ENCODE data around the gene VOPP1. TPM values are rescaled to one million over a fixed set of nuclear protein-coding genes. Genes with fewer than 3 reads are reported as not detected.
A peak's percentile ranks its signal among the peaks of the same experiment; 100 is the strongest.

Gene VOPP1
- total RNA-seq, 4 donors from 2014 or later = 63.9 to 79.2 (median 72.4) TPM

DNA sequence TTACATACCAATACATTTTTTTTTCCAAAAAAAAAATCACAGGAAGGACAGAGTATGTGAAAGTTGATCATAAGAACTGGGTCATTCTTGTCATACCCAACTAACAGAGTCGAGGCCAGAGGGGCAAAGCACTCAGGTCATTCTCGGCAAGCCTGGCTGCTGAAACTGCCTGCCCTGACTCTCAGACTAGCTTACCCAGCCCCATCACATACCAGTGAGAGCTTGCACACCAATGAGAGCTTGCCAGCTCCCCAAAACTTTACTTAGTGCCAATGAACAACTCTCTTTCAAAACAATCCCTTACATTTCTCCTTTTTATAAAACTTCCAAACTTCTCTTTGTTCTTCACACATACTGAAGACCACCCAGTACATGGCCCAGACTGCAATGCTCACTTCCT is 48.9 kb downstream of the VOPP1 start:
- peak in 1 of 3 donors; percentile 44 for DNase-seq
- H3K27ac ChIP-seq = peak overlapping the region in 1 of 4 donors; percentile 68

GRCh38 chr7:55521917-55522902 is 50.1 kb downstream of the VOPP1 start:
- TF ChIP-seq, protein P1, sequence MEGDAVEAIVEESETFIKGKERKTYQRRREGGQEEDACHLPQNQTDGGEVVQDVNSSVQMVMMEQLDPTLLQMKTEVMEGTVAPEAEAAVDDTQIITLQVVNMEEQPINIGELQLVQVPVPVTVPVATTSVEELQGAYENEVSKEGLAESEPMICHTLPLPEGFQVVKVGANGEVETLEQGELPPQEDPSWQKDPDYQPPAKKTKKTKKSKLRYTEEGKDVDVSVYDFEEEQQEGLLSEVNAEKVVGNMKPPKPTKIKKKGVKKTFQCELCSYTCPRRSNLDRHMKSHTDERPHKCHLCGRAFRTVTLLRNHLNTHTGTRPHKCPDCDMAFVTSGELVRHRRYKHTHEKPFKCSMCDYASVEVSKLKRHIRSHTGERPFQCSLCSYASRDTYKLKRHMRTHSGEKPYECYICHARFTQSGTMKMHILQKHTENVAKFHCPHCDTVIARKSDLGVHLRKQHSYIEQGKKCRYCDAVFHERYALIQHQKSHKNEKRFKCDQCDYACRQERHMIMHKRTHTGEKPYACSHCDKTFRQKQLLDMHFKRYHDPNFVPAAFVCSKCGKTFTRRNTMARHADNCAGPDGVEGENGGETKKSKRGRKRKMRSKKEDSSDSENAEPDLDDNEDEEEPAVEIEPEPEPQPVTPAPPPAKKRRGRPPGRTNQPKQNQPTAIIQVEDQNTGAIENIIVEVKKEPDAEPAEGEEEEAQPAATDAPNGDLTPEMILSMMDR (IDR thresholded peaks at IDR 0.05) = no peak
- no peak for TF ChIP-seq POLR2A (IDR thresholded peaks at IDR 0.05)
- Histone ChIP-seq H3K27ac (peak overlapping the region in 3 of 4 donors; percentile 0 to 68 (median 28)), H3K9me3 (no peaks in the 10 kb centered on the region)

More for the DNA sequence above, 48.9 kb downstream of the VOPP1 start:
- TF ChIP-seq POLR2A (IDR thresholded peaks at IDR 0.05) = no peak
- TF ChIP-seq, protein P1 (IDR thresholded peaks at IDR 0.05) = no peak
- Histone ChIP-seq H3K27me3 (no peaks in the 10 kb centered on the region), H3K4me3 (no peak overlapping the region), H3K36me3 (peaks cover 0 to 14% (median 0%) of the 10 kb centered on the region in 3 donors), H3K9me3 (no peaks in the 10 kb centered on the region), H3K4me1 (peaks cover 0 to 19% (median 3%) of the 10 kb centered on the region in 4 donors)

GRCh38 chr7:55521512-55521911 is 50.8 kb downstream of the VOPP1 start:
- Histone ChIP-seq H3K4me3 (no peak overlapping the region), H3K27ac (peak overlapping the region in 3 of 4 donors; percentile 0 to 68 (median 28)), H3K4me1 (peaks cover 2 to 19% (median 7%) of the 10 kb centered on the region in 4 donors), H3K27me3 (no peaks in the 10 kb centered on the region), H3K9me3 (no peaks in the 10 kb centered on the region), H3K36me3 (peaks cover 0 to 26% (median 0%) of the 10 kb centered on the region in 3 donors)
- TF ChIP-seq POLR2A (IDR thresholded peaks at IDR 0.05) = no peak
- TF ChIP-seq, protein P1 (IDR thresholded peaks at IDR 0.05) = peak in 2 of 6 experiments; percentile 9 to 16
- DNase-seq = peak in 2 of 3 donors; percentile 56 to 69

More at GRCh38 chr7:55521917-55522902, 50.1 kb downstream of the VOPP1 start:
- no peak overlapping the region for H3K4me3 ChIP-seq
- H3K27me3 ChIP-seq = no peaks in the 10 kb centered on the region
- DNase-seq = peak in 1 of 3 donors; percentile 39
- H3K36me3 ChIP-seq = peaks cover 0 to 26% (median 0%) of the 10 kb centered on the region in 3 donors
- H3K4me1 ChIP-seq = peaks cover 2 to 19% (median 6%) of the 10 kb centered on the region in 4 donors

DNA sequence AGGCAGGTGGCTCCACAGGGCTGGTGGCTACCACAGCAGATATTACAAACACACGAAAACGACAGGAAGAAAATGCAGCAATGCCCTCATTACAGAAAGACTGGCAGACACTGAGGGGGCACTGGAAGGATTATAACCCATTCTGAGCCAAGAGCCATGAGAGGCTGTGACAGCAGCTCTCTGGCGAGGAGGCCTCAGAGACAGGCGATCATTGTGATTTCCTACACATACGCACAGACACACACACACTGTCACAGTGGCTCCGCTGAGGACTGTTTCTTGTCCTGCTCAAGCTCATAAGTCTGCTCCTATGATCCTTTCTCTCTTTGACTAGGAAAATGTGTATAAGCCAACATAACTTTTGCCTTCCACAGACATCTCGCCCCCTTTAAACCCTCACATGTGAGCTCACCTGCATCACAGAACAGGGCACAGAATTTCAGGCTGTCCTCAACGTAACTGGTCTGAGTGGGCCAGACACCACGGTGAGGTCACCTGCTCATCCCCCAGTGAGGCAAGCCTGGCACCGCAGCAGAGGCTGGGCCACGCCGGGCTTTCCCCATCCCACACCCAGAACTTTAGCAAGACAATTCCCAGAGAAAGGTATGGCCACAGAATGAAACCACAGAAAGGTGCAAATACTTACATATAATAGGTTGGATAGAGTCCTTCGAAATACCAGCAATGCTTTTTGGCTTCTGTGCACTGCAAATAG is 51.7 kb downstream of the VOPP1 start:
- DNase-seq = peak in 2 of 3 donors; percentile 15 to 46
- TF ChIP-seq, protein P1 (IDR thresholded peaks at IDR 0.05) = no peak
- no peak for TF ChIP-seq POLR2A (IDR thresholded peaks at IDR 0.05)

DNA sequence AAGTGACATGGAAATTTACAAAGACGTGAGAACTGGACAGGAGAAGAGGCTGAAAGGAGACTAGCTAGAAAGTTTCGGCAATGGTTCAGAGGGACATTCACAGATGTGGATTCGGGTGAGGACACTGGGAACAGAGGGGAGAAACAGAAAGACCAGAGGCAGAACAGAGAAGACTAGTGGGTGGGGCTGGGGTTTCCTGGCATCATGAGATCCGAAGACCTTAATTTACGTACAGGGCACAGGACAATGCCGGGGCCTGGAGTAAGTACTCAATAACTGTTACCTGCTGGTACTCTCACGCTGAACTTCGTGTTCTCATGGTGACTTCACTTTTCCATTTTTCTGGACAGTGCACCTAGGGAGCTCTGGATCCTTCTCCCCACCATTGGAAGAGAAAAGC is 53.5 kb downstream of the VOPP1 start:
- no peaks in the 10 kb centered on the region for H3K27me3 ChIP-seq
- peak overlapping the region in 2 of 4 donors; percentile 58 to 68 for H3K27ac ChIP-seq
- no peaks in the 10 kb centered on the region for H3K9me3 ChIP-seq
- DNase-seq = peak in 2 of 3 donors; percentile 54 to 62
- H3K4me3 ChIP-seq = no peak overlapping the region
- no peak for TF ChIP-seq POLR2A (IDR thresholded peaks at IDR 0.05)
- H3K36me3 ChIP-seq = peaks cover 0 to 37% (median 0%) of the 10 kb centered on the region in 3 donors
- peaks cover 2 to 18% (median 10%) of the 10 kb centered on the region in 4 donors for H3K4me1 ChIP-seq

More for the DNA sequence above, 51.7 kb downstream of the VOPP1 start:
- Histone ChIP-seq H3K27ac (peak overlapping the region in 2 of 4 donors; percentile 58 to 68), H3K27me3 (no peaks in the 10 kb centered on the region), H3K4me1 (peaks cover 2 to 17% (median 10%) of the 10 kb centered on the region in 4 donors), H3K9me3 (no peaks in the 10 kb centered on the region), H3K4me3 (no peak overlapping the region), H3K36me3 (peaks cover 0 to 31% (median 0%) of the 10 kb centered on the region in 3 donors)
